ENCODE data around the gene GORASP2.

GORASP2 gene

GRCh38 chr2:171016125-171016524, 87.1 kb downstream of the GORASP2 start:
- Histone ChIP-seq H3K27ac (no peak overlapping the region), H3K4me3 (no peak overlapping the region)
- no peak for DNase-seq (ENCODE audit: low spot score)
- no peak for TF ChIP-seq CTCF (IDR thresholded peaks at IDR 0.05)

Data from coronary artery (tissue), 2 donors.